WTC11 (cell line): ENCODE data around the gene CERS1. TPM values are rescaled to one million over a fixed set of nuclear protein-coding genes. Genes with fewer than 3 reads are reported as not detected.

ENCODE experiments used
- ATAC-seq: fragments of 200-7000 bp; cut with Tn5 transposase; 2 replicates; pipeline ENCODE4 v1.10.0; 2021; ENCODE audit warnings: mild to moderate bottlenecking, moderate library complexity
- CTCF ChIA-PET: fragments of 300-600 bp; sonication (Branson Sonifier 250); formaldehyde crosslinking; loops from one replicate; lab custom pipeline; 2021; ENCODE audit warnings: antibody characterized with exemption; lab: Charles Lee
- POLR2A ChIA-PET: fragments of 350-600 bp; sonication (Branson Sonifier 250); formaldehyde crosslinking; loops from one replicate; lab custom pipeline; 2021; ENCODE audit warnings: antibody characterized with exemption; lab: Charles Lee
- DNase-seq: peaks from one replicate; pipeline ENCODE4 v3.0.0; 2021; ENCODE audit warnings: low spot score
- H3K27ac Mint-ChIP-seq: 2 replicates; pipeline ENCODE4 v1.8.0; 2021; ENCODE audit warnings: mixed read lengths
- H3K27me3 Mint-ChIP-seq: 2 replicates; pipeline ENCODE4 v1.8.0; 2021; ENCODE audit warnings: low read depth, mild to moderate bottlenecking, moderate library complexity, mixed read lengths
- H3K36me3 Mint-ChIP-seq: 2 replicates; pipeline ENCODE4 v1.8.0; 2021; ENCODE audit warnings: mixed read lengths
- H3K4me1 Mint-ChIP-seq: 2 replicates; pipeline ENCODE4 v1.8.0; 2022; ENCODE audit warnings: mixed read lengths
- H3K4me3 Mint-ChIP-seq: 2 replicates; pipeline ENCODE4 v1.8.0; 2021; ENCODE audit warnings: mild to moderate bottlenecking, moderate library complexity, mixed read lengths
- H3K9me3 Mint-ChIP-seq: 2 replicates; pipeline ENCODE4 v1.8.0; 2021; ENCODE audit warnings: mixed read lengths
- CDX4 ChIP-seq: fragments of 250-450 bp; sonication (Bioruptor Pico); IDR thresholded peaks from 2 replicates; pipeline ENCODE4 v1.9.0; 2021; ENCODE audit warnings: moderate library complexity, mild to moderate bottlenecking, inconsistent platforms, borderline replicate concordance
- E2F1 ChIP-seq: sonication (generic); formaldehyde crosslinking; IDR thresholded peaks from 2 replicates; pipeline ENCODE4 v1.8.0; 2022; ENCODE audit warnings: mild to moderate bottlenecking, missing genetic modification reagents
- E2F5 ChIP-seq: sonication (generic); formaldehyde crosslinking; IDR thresholded peaks from 2 replicates; pipeline ENCODE4 v1.8.1; 2022; ENCODE audit warnings: mild to moderate bottlenecking, moderate library complexity, missing genetic modification reagents
- ESRRA ChIP-seq: sonication (generic); formaldehyde crosslinking; IDR thresholded peaks from 2 replicates; pipeline ENCODE4 v1.8.1; 2022; ENCODE audit warnings: mild to moderate bottlenecking, missing genetic modification reagents, borderline replicate concordance
- ETV6 ChIP-seq: sonication (generic); formaldehyde crosslinking; IDR thresholded peaks from 2 replicates; pipeline ENCODE4 v1.8.1; 2022; ENCODE audit warnings: mild to moderate bottlenecking, missing genetic modification reagents
- FOXK1 ChIP-seq: sonication (generic); formaldehyde crosslinking; IDR thresholded peaks from 2 replicates; pipeline ENCODE4 v1.8.0; 2022; ENCODE audit warnings: mild to moderate bottlenecking, moderate library complexity, missing genetic modification reagents
- JUN ChIP-seq: sonication (generic); formaldehyde crosslinking; IDR thresholded peaks from 2 replicates; pipeline ENCODE4 v1.8.0; 2023; ENCODE audit warnings: mild to moderate bottlenecking, missing genetic modification reagents
- KAT7 ChIP-seq: sonication (generic); formaldehyde crosslinking; IDR thresholded peaks from 2 replicates; pipeline ENCODE4 v1.8.1; 2023; ENCODE audit warnings: missing genetic modification reagents, mild to moderate bottlenecking, borderline replicate concordance
- NFE2L1 ChIP-seq: sonication (generic); formaldehyde crosslinking; IDR thresholded peaks from 2 replicates; pipeline ENCODE4 v1.8.1; 2023; ENCODE audit warnings: missing genetic modification reagents
- SMAD4 ChIP-seq: sonication (generic); formaldehyde crosslinking; IDR thresholded peaks from 2 replicates; pipeline ENCODE4 v1.8.0; 2022; ENCODE audit warnings: mild to moderate bottlenecking, missing genetic modification reagents
- ZBTB21 ChIP-seq: sonication (generic); formaldehyde crosslinking; IDR thresholded peaks from 2 replicates; pipeline ENCODE4 v1.8.1; 2023; ENCODE audit warnings: mild to moderate bottlenecking, missing genetic modification reagents, borderline replicate concordance
- ZNF232 ChIP-seq: sonication (generic); formaldehyde crosslinking; IDR thresholded peaks from 2 replicates; pipeline ENCODE4 v1.8.0; 2022; ENCODE audit warnings: mild to moderate bottlenecking, missing genetic modification reagents
- ZNF317 ChIP-seq: sonication (generic); formaldehyde crosslinking; IDR thresholded peaks from 2 replicates; pipeline ENCODE4 v1.8.1; 2023; ENCODE audit warnings: low read depth, mild to moderate bottlenecking, moderate library complexity, missing genetic modification reagents, borderline replicate concordance
- ZNF416 ChIP-seq: fragments of 250-450 bp; sonication (Bioruptor Pico); IDR thresholded peaks from 2 replicates; pipeline ENCODE4 v1.9.0; 2021; ENCODE audit warnings: mild to moderate bottlenecking, inconsistent platforms
- ZNF423 ChIP-seq: fragments of 250-450 bp; sonication (Bioruptor Pico); IDR thresholded peaks from 2 replicates; pipeline ENCODE4 v2.1.2; 2022; ENCODE audit warnings: mild to moderate bottlenecking, moderate library complexity
- total RNA-seq: library from RNA; stranded (reverse); gene quantifications from 3 replicates; pipeline ENCODE4 v1.2.3, GENCODE V29; 2021
- TF ChIP-seq, protein P1 (sequence below): sonication (generic); formaldehyde crosslinking; conservative IDR thresholded peaks from 2 replicates; pipeline ENCODE4 v1.8.1; 2023; ENCODE audit warnings: mild to moderate bottlenecking, low read depth, missing genetic modification reagents, moderate library complexity
- TF ChIP-seq, protein P2 (sequence below): sonication (generic); formaldehyde crosslinking; IDR thresholded peaks from 2 replicates; pipeline ENCODE4 v1.8.1; 2022; ENCODE audit warnings: low read depth, missing genetic modification reagents, borderline replicate concordance

CERS1 gene
- total RNA-seq, 1 experiment from 2014 or later, result 14.7 TPM

- peak overlapping the region; percentile 40; the same call in 1 of the 2 replicates for H3K4me3 Mint-ChIP-seq
Observed at GRCh38 chr19:18915639-18916038, 19.7 kb upstream of the CERS1 start.

DNA sequence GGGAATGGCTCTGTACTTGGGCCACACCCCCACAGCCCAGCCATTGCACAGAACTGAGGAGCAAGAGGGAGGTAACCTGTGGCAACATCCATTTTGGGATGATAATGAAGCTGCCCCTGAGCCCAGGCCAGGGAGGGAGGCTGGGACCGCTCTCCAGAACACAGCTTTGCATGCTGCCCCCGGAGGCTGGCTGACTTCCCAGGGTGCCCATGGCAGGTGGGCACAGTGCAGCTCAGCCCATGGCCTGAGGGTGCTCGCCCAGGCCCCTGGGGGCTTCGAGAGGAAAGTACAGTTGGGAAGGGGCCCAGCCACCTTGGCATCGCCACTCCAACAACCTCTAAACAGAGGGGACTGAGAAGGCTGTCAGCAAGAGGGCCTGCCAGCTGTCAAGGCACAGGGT lies 17.5 kb upstream of the CERS1 start:
- peak overlapping the region; percentile 32; the same call in 1 of the 2 replicates for H3K27ac Mint-ChIP-seq
- no peaks in the 10 kb centered on the region for H3K27me3 Mint-ChIP-seq
- no peak for DNase-seq
- H3K9me3 Mint-ChIP-seq, result no peaks in the 10 kb centered on the region
- CTCF ChIA-PET, result interaction anchor here (0.9 kb wide), 1 partner anchor 19 kb away, joined by 3 read pairs; no protein-coding TSS in a partner anchor
- TF ChIP-seq ETV6 (no peak), E2F5 (no peak), E2F1 (no peak), FOXK1 (no peak), ZNF416 (no peak), KAT7 (no peak), SMAD4 (CRISPR knock-in tag) (no peak), ESRRA (CRISPR knock-in tag) (no peak), JUN (CRISPR knock-in tag) (no peak), CDX4 (no peak), ZNF232 (CRISPR knock-in tag) (no peak)
- TF ChIP-seq, protein P1, sequence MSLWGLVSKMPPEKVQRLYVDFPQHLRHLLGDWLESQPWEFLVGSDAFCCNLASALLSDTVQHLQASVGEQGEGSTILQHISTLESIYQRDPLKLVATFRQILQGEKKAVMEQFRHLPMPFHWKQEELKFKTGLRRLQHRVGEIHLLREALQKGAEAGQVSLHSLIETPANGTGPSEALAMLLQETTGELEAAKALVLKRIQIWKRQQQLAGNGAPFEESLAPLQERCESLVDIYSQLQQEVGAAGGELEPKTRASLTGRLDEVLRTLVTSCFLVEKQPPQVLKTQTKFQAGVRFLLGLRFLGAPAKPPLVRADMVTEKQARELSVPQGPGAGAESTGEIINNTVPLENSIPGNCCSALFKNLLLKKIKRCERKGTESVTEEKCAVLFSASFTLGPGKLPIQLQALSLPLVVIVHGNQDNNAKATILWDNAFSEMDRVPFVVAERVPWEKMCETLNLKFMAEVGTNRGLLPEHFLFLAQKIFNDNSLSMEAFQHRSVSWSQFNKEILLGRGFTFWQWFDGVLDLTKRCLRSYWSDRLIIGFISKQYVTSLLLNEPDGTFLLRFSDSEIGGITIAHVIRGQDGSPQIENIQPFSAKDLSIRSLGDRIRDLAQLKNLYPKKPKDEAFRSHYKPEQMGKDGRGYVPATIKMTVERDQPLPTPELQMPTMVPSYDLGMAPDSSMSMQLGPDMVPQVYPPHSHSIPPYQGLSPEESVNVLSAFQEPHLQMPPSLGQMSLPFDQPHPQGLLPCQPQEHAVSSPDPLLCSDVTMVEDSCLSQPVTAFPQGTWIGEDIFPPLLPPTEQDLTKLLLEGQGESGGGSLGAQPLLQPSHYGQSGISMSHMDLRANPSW, result no peak
- TF ChIP-seq, protein P2, sequence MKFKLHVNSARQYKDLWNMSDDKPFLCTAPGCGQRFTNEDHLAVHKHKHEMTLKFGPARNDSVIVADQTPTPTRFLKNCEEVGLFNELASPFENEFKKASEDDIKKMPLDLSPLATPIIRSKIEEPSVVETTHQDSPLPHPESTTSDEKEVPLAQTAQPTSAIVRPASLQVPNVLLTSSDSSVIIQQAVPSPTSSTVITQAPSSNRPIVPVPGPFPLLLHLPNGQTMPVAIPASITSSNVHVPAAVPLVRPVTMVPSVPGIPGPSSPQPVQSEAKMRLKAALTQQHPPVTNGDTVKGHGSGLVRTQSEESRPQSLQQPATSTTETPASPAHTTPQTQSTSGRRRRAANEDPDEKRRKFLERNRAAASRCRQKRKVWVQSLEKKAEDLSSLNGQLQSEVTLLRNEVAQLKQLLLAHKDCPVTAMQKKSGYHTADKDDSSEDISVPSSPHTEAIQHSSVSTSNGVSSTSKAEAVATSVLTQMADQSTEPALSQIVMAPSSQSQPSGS (CRISPR knock-in tag), result no peak
- H3K36me3 Mint-ChIP-seq, result peaks cover 14% of the 10 kb centered on the region
- no peak overlapping the region for H3K4me3 Mint-ChIP-seq
- peaks cover 3% of the 10 kb centered on the region; the same call in 1 of the 2 replicates for H3K4me1 Mint-ChIP-seq
- no peak for ATAC-seq
- POLR2A ChIA-PET, result no interaction called here

More at GRCh38 chr19:18915639-18916038, 19.7 kb upstream of the CERS1 start:
- ChIA-PET POLR2A (interaction anchor here (0.6 kb wide), 1 partner anchor 382 kb away, joined by 4 read pairs; no protein-coding TSS in a partner anchor), CTCF (interaction anchor here (0.5 to 2.0 kb wide), 15 partner anchors 8 to 458 kb away, joined by 3 to 14 read pairs (median 3); partner anchors contain the start of gene CERS1)
- H3K9me3 Mint-ChIP-seq, result no peaks in the 10 kb centered on the region
- ATAC-seq (peak; percentile 14), DNase-seq (peak; percentile 66)
- H3K4me1 Mint-ChIP-seq, result peaks cover 10% of the 10 kb centered on the region
- TF ChIP-seq ZBTB21, result no peak
- no peak for TF ChIP-seq ZNF317
- TF ChIP-seq ESRRA (CRISPR knock-in tag), result no peak
- TF ChIP-seq NFE2L1 (CRISPR knock-in tag), result no peak
- no peak for TF ChIP-seq ZNF423 (CRISPR knock-in tag)
- no peaks in the 10 kb centered on the region; the same call in 1 of the 2 replicates for H3K27me3 Mint-ChIP-seq
- no peak overlapping the region for H3K27ac Mint-ChIP-seq
- H3K36me3 Mint-ChIP-seq, result peaks cover 14% of the 10 kb centered on the region
